COLO829 (cell line): ENCODE data around the gene IL3RA.

Experiments
- DNase-seq: peaks from one replicate; pipeline ENCODE4 v3.0.0; 2012; ENCODE audit warnings: low spot score

The IL3RA gene

DNA sequence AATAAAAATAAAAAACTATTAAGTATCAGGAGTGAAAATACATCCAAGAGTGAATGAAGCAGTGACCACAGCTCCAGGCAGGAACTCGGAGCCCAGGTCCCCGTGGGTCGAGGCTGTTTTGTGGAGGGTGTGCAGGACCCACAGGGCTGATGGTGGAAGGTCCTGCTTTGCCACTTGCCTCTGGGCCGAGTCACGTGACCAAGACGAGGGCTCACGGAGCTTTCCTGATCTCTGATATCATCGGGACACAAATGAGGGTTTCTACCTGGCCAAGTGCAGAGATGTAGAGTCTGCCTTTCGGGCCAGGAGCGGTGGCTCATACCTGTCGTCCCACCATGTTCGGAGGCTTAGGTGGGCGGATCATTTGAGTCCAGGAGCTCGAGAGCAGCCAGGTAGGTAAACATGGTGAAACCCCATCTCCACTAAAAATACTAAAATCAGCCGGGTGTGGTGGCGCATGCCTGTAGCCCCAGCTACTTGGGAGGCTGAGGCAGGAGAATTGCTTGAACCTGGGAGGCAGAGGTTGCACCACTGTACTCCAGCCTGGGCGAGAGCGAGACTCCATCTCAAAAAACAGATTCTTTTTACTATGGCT lies 48.2 kb downstream of the IL3RA start:
- no peak for DNase-seq

DNA sequence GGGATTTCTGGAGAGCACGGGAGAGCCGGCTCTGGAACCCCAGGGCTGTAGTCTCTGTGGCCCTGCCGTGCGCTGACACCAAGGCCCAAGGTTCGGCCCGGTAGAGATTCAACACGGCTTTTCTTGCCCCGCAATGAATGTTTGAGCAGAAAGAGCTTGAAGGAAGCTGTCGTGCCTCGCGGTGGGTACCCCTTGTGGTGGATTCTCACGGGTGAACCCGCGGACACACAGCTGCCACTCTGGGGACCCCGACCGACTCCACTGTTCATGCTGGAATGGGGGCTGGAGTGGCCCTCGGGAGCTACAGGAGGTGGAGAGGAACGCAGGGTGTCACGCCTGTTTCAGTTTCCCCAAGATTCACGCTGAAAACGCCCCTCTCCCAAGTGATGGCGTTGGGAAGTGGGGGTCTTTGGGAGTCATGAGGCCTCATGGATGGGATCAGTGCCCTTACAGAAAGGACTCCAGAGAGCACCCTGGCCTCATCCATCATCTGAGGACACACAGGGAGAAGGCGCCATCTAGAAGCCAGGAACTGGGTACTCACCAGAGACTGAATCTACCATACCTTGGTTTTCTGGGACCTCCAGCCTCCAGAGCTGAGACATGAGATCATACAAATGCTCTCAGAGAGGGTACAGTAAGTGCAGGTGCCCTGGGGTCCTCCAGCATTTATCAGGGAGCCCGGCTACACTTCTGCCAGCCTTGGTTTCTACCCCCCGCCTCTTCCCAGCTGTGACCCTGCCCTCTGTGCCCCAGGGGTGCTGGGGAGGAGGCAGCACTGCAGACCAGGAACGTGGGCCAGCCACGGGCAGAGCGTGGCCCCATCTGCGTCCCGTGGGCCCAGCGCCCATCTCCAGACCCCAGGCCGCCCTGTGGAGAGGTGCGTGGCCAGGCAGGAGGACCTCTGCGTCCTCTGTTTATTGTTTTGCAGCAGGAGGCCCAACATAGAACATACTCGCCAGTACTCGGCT lies 49.0 kb downstream of the IL3RA start:
- no peak for DNase-seq

- no peak for DNase-seq
These were observed 49.9 kb downstream of the IL3RA start for GRCh38 chrX:1386338-1387127.

- no peak for DNase-seq
These were observed 50.7 kb downstream of the IL3RA start for GRCh38 chrX:1387141-1387776.

GRCh38 chrX:1388651-1389050 lies 52.1 kb downstream of the IL3RA start:
- DNase-seq, result no peak

GRCh38 chrX:1389181-1389992 lies 52.8 kb downstream of the IL3RA start:
- no peak for DNase-seq

GRCh38 chrX:1389993-1390285 lies 53.4 kb downstream of the IL3RA start:
- DNase-seq, result no peak

DNA sequence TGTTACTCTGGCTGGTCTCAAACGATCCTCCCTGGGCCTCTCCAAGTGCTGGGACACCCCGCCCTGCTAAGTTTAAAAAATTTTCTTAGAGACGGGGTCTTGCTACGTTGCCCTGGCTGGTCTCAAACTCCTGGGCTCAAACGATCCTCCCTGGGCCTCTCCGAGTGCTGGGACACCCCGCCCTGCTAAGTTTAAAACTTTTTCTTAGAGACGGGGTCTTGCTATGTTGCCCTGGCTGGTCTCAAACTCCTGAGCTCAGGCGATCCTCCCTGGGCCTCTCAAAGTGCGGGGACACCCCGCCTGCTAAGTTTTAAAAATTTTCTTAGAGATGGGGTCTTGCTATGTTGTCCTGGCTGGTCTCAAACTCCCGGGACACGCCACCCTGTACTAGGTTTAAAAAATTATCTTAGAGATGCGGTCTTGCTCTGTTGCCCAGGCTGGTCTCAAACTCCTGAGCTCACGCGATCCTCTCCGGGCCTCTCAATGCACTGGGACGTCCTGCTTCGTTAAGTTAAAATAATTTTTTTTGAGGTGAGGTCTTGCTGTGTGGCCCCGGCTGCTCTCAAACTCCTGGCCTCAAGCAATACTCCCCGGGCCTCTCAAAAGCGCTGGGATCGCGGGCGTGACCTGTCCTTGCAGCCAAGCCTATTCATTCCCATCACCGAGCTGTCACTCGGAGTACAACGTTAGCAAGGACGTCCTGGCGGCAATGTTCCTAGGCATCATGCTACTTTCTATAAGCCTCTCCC lies 54.2 kb downstream of the IL3RA start:
- no peak for DNase-seq

DNA sequence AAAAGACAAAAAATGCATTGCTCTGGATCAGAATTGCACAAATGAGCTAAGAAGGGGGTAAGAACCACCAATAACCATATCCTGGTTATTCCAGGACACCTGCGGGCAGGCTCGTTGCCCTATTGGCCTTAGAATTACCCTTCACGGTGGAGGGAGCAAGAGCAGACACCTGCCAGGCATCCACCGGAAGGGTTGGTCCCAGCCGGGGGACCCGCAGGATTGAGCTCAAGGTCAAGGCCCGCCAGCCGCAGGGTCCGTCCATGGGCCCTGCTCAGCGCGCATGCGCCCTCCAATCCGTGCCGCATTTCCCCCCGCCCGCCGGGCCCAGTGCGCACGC lies 54.8 kb downstream of the IL3RA start:
- no peak for DNase-seq

- peak; percentile 90 for DNase-seq
These were observed 55.3 kb downstream of the IL3RA start, which contains the start of gene SLC25A6 for GRCh38 chrX:1391707-1392375. SLC25A6 (minus strand) TSS chrX:1392113; CDS start chrX:1392009, 104 bp downstream.

- DNase-seq, result no peak
These were observed 55.9 kb downstream of the IL3RA start for GRCh38 chrX:1392376-1393068.

DNA sequence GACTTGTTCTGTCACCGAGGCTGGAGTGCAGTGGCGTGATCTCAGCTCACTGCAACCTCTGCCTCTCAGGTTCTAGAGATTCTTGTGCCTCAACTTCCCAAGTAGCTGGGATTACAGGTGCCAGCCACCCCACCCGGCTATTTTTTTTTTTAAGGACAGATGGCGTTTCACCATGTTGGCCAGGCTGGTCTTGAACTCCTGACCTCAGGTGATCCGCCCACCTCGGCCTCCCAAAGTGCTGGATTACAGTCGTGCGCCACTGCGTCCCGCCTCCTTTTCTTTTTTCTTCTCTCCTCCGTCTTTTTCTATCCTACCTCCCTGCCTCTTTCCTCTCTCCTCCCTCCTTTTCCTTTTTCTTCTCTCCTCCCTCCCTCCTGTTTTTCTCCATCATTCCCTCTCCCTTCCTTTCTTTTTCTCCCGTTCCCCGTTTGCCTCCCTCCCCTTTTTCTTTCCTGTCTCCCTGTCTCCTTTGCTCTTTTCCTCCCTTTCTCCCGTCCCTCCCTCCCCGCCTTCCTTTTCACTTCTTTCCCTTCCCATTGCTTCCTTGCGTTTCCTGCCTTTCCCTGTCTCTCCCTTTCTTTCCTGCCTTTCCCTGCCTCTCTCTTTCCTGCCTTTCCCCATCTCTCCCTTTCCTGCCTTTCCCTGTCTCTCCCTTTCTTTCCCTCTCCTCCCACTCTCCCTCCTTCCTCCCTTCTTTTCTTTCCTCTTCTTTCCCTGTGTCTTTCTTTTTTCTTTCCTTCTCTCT lies 57.5 kb downstream of the IL3RA start:
- DNase-seq, result no peak

- no peak for DNase-seq
These were observed 58.3 kb downstream of the IL3RA start for GRCh38 chrX:1394731-1395501.

DNA sequence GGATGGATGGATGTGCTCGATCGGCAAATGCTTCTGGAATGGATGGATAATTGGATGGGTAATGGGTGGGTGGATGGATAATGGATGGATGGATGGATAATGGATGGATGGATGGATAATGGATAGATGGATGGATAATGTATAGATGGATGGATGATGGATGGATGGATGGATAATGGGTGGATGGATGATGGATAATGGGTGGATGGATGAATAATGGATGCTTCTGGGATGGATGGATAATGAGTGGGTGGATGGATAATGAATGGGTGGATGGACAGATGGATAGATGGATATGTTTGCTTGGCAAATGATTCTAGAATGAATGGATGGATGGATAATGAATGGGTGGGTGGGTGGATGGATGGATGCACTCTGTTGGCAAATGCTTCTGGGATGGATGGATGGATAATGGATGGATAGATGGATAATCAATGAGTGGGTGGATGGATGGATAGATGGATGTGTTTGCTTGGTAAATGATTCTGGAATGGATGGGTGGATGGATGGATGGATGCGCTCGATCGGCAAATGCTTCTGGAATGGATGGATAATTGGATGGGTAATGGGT lies 59.1 kb downstream of the IL3RA start:
- DNase-seq, result no peak

DNA sequence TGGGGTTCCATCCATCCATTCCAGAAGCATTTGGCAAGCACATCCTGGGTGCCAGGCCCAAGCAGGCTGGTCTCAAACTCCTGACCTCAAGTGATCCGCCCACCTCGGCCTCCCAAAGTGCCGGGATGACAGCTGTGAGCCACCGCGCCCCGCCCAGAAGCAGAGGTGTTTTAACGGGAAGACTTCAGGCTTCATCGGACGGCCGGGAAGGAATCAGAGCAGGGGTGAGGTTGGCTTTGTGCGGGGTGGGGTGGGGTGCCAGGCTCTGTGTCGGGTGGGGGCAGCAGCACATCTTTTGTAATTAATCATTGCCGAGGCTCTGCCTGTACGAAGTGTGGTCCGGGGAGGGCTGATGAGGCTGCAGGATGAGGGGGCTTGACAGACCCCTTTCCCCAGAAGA lies 60.4 kb downstream of the IL3RA start:
- no peak for DNase-seq

DNA sequence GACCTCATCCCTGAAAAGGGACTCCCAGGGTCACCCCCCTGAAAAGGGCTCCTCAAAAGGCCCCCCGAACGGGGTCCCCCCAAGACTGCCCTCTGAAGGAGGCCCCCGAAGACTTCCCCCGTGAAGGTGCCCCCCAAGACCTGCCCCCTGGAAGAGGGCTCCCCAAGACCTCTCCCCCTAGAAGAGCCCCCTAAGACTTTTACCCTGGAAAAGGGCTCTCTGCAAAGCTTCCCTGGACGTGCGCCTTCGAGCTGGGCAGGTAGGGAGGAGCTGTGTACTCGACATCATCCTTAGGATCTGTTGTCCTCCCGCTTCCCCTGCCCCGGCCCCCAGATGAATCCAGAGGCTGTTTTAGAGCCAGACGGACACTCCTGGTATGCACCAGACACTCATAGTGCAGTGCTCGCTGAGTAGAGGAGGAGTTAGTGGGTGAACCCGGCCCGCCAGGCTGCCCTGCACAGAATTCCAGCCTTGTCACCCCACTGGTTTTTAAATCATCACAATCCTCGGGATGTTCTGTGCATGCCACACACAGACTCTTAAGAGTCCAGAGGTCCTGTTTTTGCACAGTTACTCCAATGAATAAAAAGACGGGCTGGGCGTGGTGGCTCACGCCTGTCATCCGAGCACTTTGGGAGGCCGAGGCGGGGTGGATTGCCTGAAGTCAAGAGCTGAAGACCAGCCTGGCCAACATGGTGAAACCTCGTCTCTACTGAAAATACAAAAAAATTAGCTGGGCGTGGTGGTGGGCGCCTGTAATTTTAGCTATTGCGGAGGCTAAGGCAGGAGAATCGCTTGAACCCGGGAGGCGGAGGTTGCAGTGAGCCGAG lies 61.1 kb downstream of the IL3RA start:
- DNase-seq, result no peak
